SW 1271 (cell line): ENCODE measurements around the gene TBCK.
"Not testable (repeated sequence)": the region's sequence is repeated elsewhere in the genome, so short reads cannot be mapped to it uniquely, and the experiment has no call there.

Source experiments
- DNase-seq, 2 experiments: peaks; one replicate each; lab custom pipeline; 2025; lab: John Stamatoyannopoulos, UW

Gene TBCK

GRCh38 chr4:106231931-106232330 lies 84.1 kb downstream of the TBCK start:
- DNase-seq, result no peak

- no peak for DNase-seq
Observed at GRCh38 chr4:106222548-106222947, 93.5 kb downstream of the TBCK start.

GRCh38 chr4:106213291-106213690 lies 102.7 kb downstream of the TBCK start:
- not testable (repeated sequence) for DNase-seq

- no peak for DNase-seq
Observed at GRCh38 chr4:106210021-106210420, 106.0 kb downstream of the TBCK start.

- no peak for DNase-seq
Observed at GRCh38 chr4:106208481-106209460, 107.2 kb downstream of the TBCK start.

GRCh38 chr4:106201373-106201772 lies 114.6 kb downstream of the TBCK start:
- peak in 1 of 2 experiments; percentile 7 for DNase-seq

GRCh38 chr4:106195435-106195950 lies 120.5 kb downstream of the TBCK start:
- no peak for DNase-seq

- DNase-seq, result no peak
Observed at GRCh38 chr4:106194801-106195200, 121.2 kb downstream of the TBCK start.

- no peak for DNase-seq
Observed at GRCh38 chr4:106192131-106192530, 123.9 kb downstream of the TBCK start.

- no peak for DNase-seq
Observed at GRCh38 chr4:106186201-106186600, 129.8 kb downstream of the TBCK start.

- DNase-seq, result no peak
Observed at GRCh38 chr4:106183551-106183950, 132.5 kb downstream of the TBCK start.

GRCh38 chr4:106172861-106173260 lies 143.1 kb downstream of the TBCK start:
- DNase-seq, result no peak

GRCh38 chr4:106165351-106166010 lies 150.5 kb downstream of the TBCK start:
- DNase-seq, result no peak

GRCh38 chr4:106162278-106162677 lies 153.7 kb downstream of the TBCK start:
- no peak for DNase-seq

- no peak for DNase-seq
Observed at GRCh38 chr4:106160560-106160959, 155.4 kb downstream of the TBCK start.

GRCh38 chr4:106149911-106150310 lies 166.1 kb downstream of the TBCK start:
- no peak for DNase-seq

GRCh38 chr4:106149026-106149425 lies 167.0 kb downstream of the TBCK start:
- no peak for DNase-seq

- DNase-seq, result no peak
Observed at GRCh38 chr4:106142616-106143127, 173.3 kb downstream of the TBCK start.

GRCh38 chr4:106140601-106141000 lies 175.4 kb downstream of the TBCK start:
- no peak for DNase-seq

GRCh38 chr4:106136777-106137331 lies 179.2 kb downstream of the TBCK start:
- DNase-seq, result no peak

GRCh38 chr4:106132045-106132444 lies 184.0 kb downstream of the TBCK start:
- no peak for DNase-seq

GRCh38 chr4:106126062-106126461 lies 189.9 kb downstream of the TBCK start:
- no peak for DNase-seq
